WTC11 (cell line): ENCODE results near the gene MESP2.

Experiments used
- CTCF ChIP-seq: fragments of 200-600 bp; IDR thresholded peaks from 2 replicates; pipeline ENCODE4 v1.8.0; 2022; ENCODE audit warnings: antibody characterized with exemption
- GABPB1 ChIP-seq: sonication (generic); formaldehyde crosslinking; IDR thresholded peaks from 2 replicates; pipeline ENCODE4 v1.8.1; 2023; ENCODE audit warnings: mild to moderate bottlenecking, missing genetic modification reagents
- KAT7 ChIP-seq: sonication (generic); formaldehyde crosslinking; IDR thresholded peaks from 2 replicates; pipeline ENCODE4 v1.8.1; 2023; ENCODE audit warnings: missing genetic modification reagents, mild to moderate bottlenecking, borderline replicate concordance
- NFYB ChIP-seq: sonication (generic); formaldehyde crosslinking; conservative IDR thresholded peaks from 2 replicates; pipeline ENCODE4 v1.8.0; 2022; ENCODE audit warnings: low read depth, missing genetic modification reagents
- TF ChIP-seq, protein P1 (sequence below): sonication (generic); formaldehyde crosslinking; IDR thresholded peaks from 2 replicates; pipeline ENCODE4 v1.8.0; 2023; ENCODE audit warnings: missing genetic modification reagents, mild to moderate bottlenecking, borderline replicate concordance

GRCh38 chr15:89731275-89731674 is 44.9 kb upstream of the MESP2 start:
- TF ChIP-seq NFYB (CRISPR knock-in tag), result no peak
- no peak for TF ChIP-seq CTCF
- no peak for TF ChIP-seq GABPB1 (CRISPR knock-in tag)
- TF ChIP-seq KAT7 (CRISPR knock-in tag), result no peak
- TF ChIP-seq, protein P1, sequence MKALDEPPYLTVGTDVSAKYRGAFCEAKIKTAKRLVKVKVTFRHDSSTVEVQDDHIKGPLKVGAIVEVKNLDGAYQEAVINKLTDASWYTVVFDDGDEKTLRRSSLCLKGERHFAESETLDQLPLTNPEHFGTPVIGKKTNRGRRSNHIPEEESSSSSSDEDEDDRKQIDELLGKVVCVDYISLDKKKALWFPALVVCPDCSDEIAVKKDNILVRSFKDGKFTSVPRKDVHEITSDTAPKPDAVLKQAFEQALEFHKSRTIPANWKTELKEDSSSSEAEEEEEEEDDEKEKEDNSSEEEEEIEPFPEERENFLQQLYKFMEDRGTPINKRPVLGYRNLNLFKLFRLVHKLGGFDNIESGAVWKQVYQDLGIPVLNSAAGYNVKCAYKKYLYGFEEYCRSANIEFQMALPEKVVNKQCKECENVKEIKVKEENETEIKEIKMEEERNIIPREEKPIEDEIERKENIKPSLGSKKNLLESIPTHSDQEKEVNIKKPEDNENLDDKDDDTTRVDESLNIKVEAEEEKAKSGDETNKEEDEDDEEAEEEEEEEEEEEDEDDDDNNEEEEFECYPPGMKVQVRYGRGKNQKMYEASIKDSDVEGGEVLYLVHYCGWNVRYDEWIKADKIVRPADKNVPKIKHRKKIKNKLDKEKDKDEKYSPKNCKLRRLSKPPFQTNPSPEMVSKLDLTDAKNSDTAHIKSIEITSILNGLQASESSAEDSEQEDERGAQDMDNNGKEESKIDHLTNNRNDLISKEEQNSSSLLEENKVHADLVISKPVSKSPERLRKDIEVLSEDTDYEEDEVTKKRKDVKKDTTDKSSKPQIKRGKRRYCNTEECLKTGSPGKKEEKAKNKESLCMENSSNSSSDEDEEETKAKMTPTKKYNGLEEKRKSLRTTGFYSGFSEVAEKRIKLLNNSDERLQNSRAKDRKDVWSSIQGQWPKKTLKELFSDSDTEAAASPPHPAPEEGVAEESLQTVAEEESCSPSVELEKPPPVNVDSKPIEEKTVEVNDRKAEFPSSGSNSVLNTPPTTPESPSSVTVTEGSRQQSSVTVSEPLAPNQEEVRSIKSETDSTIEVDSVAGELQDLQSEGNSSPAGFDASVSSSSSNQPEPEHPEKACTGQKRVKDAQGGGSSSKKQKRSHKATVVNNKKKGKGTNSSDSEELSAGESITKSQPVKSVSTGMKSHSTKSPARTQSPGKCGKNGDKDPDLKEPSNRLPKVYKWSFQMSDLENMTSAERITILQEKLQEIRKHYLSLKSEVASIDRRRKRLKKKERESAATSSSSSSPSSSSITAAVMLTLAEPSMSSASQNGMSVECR, result no peak
